Activated CD4-positive, alpha-beta T cell treated with anti-CD3 and anti-CD28 coated beads, Interleukin-2, amount 10 ng/mL, durations not matched to agents 7 days and 5 days (primary cell): Measurements from ENCODE around the gene ACTR1A. TPM values are rescaled to one million over a fixed set of nuclear protein-coding genes. Genes with fewer than 3 reads are reported as not detected.
"Not testable (repeated sequence)": the region's sequence is repeated elsewhere in the genome, so short reads cannot be mapped to it uniquely, and the experiment has no call there.

Experiments
- CTCF ChIA-PET: fragments of 350-600 bp; sonication (Branson Sonifier 250); formaldehyde crosslinking; loops from one replicate; lab custom pipeline; 2021; ENCODE audit warnings: antibody characterized with exemption; lab: Charles Lee
- POLR2A ChIA-PET: fragments of 350-600 bp; sonication (Branson Sonifier 250); formaldehyde crosslinking; loops from one replicate; lab custom pipeline; 2021; ENCODE audit warnings: antibody characterized with exemption; lab: Charles Lee
- DNase-seq: peaks from one replicate; pipeline ENCODE4 v3.0.0-alpha.2; 2020
- H3K27ac Mint-ChIP-seq: one replicate; pipeline ENCODE4 v1.8.0; 2021; ENCODE audit warnings: mild to moderate bottlenecking, moderate library complexity, mixed read lengths
- H3K27me3 Mint-ChIP-seq: one replicate; pipeline ENCODE4 v1.8.0; 2021; ENCODE audit warnings: mixed read lengths
- H3K36me3 Mint-ChIP-seq: one replicate; pipeline ENCODE4 v1.8.0; 2021; ENCODE audit warnings: low read depth, mixed read lengths
- H3K4me1 Mint-ChIP-seq: one replicate; pipeline ENCODE4 v1.8.0; 2021; ENCODE audit warnings: mixed read lengths
- H3K4me3 Mint-ChIP-seq: one replicate; pipeline ENCODE4 v1.8.0; 2021; ENCODE audit warnings: mild to moderate bottlenecking, moderate library complexity, mixed read lengths
- H3K9me3 Mint-ChIP-seq: one replicate; pipeline ENCODE4 v1.8.0; 2021; ENCODE audit warnings: mixed read lengths
- total RNA-seq, 2 experiments: library from RNA; stranded (reverse); gene quantifications; one replicate each; pipeline ENCODE4 v1.2.3, GENCODE V29; 2021

ACTR1A gene
- total RNA-seq, 2 experiments from 2014 or later = 76.1 to 84.5 TPM

DNA sequence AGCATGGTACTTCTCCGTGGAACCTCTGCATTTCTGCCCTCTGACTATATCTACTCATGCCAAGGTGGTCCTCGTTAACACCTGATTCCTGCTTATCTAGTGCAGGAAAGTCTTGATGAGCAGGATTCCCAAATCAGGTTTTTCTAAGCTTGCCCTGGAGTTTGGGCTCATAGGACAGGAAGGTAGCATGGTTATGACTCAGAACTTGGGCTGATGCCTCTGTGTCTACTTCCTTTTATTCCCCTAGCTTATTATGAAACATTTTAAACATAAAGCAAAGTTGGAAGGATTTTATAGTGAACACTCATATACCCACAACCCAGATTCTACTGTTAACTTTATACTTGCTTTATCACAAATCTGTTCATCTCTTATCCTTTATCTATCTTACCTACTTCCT is 6.9 kb upstream of the ACTR1A start:
- ChIA-PET CTCF (interaction anchor here (0.6 to 2.7 kb wide), 4 partner anchors 13 to 74 kb away, joined by 3 to 9 read pairs (median 5); no protein-coding TSS in a partner anchor), POLR2A (no interaction called here)
- H3K27ac Mint-ChIP-seq = no peak overlapping the region
- no peaks in the 10 kb centered on the region for H3K27me3 Mint-ChIP-seq
- peaks cover 40% of the 10 kb centered on the region for H3K36me3 Mint-ChIP-seq
- H3K4me3 Mint-ChIP-seq = no peak overlapping the region
- no peaks in the 10 kb centered on the region for H3K9me3 Mint-ChIP-seq
- peaks cover 43% of the 10 kb centered on the region for H3K4me1 Mint-ChIP-seq
- DNase-seq = no peak

DNA sequence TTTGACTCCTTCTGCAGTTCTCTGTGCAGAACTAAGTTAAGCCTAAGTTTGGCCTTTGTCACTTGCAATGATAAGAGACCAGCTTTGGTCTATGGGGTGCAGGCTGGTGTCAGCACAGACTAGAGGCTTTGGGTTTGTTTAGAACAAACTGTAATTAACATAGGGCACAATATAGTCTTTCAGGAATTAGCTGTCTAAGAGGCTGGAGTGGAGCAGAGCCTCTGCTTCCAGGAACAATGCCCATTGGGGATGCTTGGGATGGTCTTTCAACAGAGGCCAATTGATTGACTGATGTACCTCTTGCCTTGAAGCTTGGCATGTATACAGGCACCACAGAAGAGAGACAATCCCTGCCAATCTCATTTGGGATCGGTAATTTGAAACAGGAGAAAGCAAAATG is 6.0 kb upstream of the ACTR1A start:
- ChIA-PET CTCF (interaction anchor here (0.8 to 2.7 kb wide), 5 partner anchors 10 to 109 kb away, joined by 3 to 9 read pairs (median 3); no protein-coding TSS in a partner anchor), POLR2A (no interaction called here)
- peaks cover 36% of the 10 kb centered on the region for H3K36me3 Mint-ChIP-seq
- H3K9me3 Mint-ChIP-seq = no peaks in the 10 kb centered on the region
- no peak overlapping the region for H3K27ac Mint-ChIP-seq
- H3K4me3 Mint-ChIP-seq = no peak overlapping the region
- DNase-seq = no peak
- peaks cover 43% of the 10 kb centered on the region for H3K4me1 Mint-ChIP-seq
- H3K27me3 Mint-ChIP-seq = no peaks in the 10 kb centered on the region

DNA sequence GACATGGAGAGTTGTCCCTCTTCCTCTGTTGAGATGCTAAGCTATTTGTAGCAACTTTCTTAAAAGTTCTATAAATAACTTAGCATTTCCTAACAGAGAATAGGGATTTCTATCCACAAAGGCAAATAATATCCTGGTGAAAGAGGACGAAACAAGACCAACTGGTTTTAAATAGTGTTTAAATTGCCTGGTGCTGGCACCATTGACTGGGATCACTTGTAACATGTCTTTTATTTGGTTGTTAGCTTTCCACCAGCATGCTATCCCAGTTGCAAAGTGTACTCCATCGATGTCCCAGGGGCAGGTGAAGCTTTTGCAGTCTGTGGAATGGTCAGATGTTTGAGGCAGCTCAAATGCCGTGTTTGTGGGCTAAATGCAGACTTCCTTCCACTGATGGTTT is 5.0 kb upstream of the ACTR1A start:
- CTCF ChIA-PET = interaction anchor here (0.6 to 1.5 kb wide), 2 partner anchors 21 to 1854 kb away, joined by 3 read pairs; no protein-coding TSS in a partner anchor
- POLR2A ChIA-PET = no interaction called here
- Mint-ChIP-seq H3K4me3 (no peak overlapping the region), H3K4me1 (peaks cover 43% of the 10 kb centered on the region), H3K9me3 (no peaks in the 10 kb centered on the region), H3K36me3 (peaks cover 33% of the 10 kb centered on the region), H3K27me3 (no peaks in the 10 kb centered on the region), H3K27ac (no peak overlapping the region)
- DNase-seq = no peak

DNA sequence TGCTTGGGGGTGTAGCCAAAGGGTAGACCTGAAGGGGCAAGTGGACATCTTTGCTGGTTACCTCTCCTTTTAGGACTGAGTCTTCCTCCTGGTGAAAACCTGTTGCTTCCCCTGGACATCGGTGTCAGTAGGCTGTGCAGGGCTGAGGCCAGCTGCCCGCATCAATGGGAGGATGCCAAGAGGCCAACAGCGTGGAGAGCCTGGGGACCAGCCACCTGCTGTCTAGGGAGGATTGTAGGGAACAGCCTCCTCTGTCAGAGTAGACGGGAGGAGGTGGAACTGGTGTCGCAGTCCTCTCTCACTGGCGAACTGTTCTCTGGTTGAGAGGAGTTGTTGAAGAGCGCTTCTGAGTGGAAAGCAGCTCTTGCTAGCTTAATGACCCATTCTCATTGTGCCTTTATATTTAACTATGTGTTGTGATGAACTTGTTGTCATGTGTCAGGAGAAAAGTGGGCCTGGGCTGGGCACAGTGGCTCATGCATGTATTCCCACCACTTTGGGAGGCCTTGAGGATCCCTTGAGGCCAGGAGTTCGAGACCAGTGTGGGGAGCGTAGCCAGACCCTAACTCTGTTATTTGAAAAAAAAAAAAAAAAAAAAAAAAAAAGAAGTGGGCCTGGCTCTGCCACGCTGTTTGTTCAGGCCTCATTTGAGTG is 3.1 kb upstream of the ACTR1A start:
- H3K9me3 Mint-ChIP-seq = no peaks in the 10 kb centered on the region
- H3K36me3 Mint-ChIP-seq = peaks cover 25% of the 10 kb centered on the region
- H3K4me3 Mint-ChIP-seq = no peak overlapping the region
- no peak overlapping the region for H3K27ac Mint-ChIP-seq
- no peaks in the 10 kb centered on the region for H3K27me3 Mint-ChIP-seq
- CTCF ChIA-PET = interaction anchor here (0.6 to 3.8 kb wide), 7 partner anchors 13 to 276 kb away, joined by 3 to 36 read pairs (median 5); partner anchors contain the start of genes ARL3 and TRIM8
- no peak for DNase-seq
- POLR2A ChIA-PET = no interaction called here
- H3K4me1 Mint-ChIP-seq = peaks cover 31% of the 10 kb centered on the region

DNA sequence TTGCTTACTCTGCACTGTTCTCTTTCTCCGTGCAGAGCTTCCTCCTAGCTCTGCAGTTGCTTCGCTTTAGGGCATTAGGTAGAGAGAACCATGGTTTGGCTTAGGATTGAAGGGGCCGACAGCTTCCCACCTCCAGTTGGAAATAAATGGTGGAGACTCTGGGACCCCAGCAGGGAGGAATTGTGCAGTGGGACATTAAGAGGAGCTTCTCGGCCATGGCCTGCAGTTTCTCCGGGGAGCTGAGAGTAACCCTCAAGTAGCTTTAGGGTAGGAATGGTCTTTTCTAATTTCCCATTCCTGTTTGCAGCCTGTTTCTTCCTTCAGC is 2.4 kb upstream of the ACTR1A start:
- Mint-ChIP-seq H3K27ac (peak overlapping the region; percentile 87), H3K9me3 (no peaks in the 10 kb centered on the region), H3K4me1 (peaks cover 35% of the 10 kb centered on the region), H3K4me3 (no peak overlapping the region), H3K36me3 (peaks cover 25% of the 10 kb centered on the region), H3K27me3 (no peaks in the 10 kb centered on the region)
- no peak for DNase-seq
- ChIA-PET CTCF (interaction anchor here (0.6 to 3.8 kb wide), 15 partner anchors 8 to 275 kb away, joined by 3 to 36 read pairs (median 5); partner anchors contain the start of genes ARL3, C10orf95 and TRIM8), POLR2A (no interaction called here)

DNA sequence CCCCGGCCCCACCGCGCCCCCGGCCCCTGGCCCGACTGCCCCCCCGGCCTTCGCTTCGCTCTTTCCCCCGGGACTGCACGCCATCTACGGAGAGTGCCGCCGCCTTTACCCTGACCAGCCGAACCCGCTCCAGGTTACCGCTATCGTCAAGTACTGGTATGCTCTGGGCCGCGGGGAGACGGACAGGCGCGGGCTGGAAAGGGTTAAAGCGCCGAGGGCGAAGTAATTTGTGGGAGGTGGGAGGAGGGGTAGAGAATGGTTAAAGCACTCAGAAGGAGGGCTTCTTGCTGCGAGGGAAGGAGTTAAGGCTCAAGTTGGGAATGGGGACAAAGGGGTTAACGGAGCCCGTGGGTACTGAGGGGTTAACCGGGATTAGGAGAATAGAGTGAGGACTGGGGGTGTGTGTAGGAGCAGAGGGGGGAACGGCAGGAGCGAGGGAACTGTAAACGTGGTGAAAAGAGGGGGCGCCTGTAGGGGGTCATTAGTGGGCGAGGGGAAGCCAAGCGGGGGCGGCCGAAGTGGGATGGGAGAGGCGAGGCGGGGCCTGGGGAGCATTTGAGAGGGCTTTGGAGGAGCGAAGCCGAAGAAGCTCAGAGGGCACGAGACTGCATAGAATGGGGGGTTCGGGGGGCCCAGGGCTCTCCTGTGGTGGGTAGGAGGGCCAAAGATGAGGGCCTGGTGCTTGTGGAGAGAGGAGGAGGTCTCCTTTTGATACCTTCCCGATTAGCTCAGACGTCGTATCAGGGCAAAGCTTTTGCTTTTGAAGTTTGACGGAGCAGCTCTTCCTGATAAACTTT is 1.9 kb upstream of the ACTR1A start:
- Mint-ChIP-seq H3K4me1 (peaks cover 38% of the 10 kb centered on the region), H3K27me3 (no peaks in the 10 kb centered on the region), H3K36me3 (peaks cover 22% of the 10 kb centered on the region), H3K9me3 (no peaks in the 10 kb centered on the region), H3K27ac (peak overlapping the region; percentile 87), H3K4me3 (no peak overlapping the region)
- peak; percentile 32 for DNase-seq
- CTCF ChIA-PET = interaction anchor here (0.6 to 3.8 kb wide), 29 partner anchors 7 to 274 kb away, joined by 3 to 36 read pairs (median 4); partner anchors contain the start of genes ARL3, C10orf95 and TRIM8
- POLR2A ChIA-PET = interaction anchor here (0.6 kb wide), 1 partner anchor 1183 kb away, joined by 3 read pairs; no protein-coding TSS in a partner anchor

DNA sequence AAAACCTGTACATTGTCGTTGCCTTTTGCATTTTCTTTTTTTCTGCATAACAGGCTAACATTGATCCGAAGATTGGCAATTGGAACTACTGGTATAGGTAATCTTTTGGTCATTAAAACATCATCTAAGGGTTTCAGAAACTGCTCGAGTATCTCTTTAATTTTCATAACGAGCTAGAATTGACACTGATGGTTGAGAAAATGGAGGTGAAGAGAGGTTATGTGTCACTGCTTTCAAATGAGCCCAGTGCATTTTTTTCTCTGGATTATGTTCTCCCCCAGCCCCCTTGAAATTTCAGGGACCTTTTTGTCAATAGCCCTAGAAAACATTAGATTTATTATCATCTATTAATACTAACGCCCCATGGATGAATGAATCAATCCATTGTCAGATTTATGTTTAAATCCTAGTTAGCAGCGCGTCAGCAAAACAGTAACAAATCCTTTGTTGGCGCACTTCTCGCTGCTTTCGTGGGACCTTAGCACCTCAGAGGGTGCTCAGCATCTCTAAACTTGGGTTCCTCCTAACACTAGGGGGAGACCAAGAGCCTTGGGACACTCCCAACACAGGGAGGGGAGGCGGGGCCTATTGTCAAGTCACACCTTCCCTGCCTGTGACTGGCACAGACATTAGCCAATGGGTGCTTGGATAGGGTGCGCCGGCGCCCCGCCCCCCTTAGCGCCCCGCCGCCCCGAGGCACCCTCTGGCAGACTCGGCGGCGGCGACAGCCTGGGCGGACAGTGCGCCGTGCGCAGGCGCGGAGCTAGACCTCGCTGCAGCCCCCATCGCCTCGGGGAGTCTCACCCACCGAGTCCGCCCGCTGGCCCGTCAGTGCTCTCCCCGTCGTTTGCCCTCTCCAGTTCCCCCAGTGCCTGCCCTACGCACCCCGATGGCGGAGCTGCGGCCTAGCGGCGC is 1.0 kb upstream of the ACTR1A start, which contains the start of gene SUFU:
Gene SUFU, plus strand, starts transcription at position 709 of the 915 bp plus-strand sequence. Its CDS starts 181 bp downstream, at position 890.
- Mint-ChIP-seq H3K4me1 (peaks cover 40% of the 10 kb centered on the region), H3K27ac (peak within 1 kb of the TSS; percentile 87), H3K36me3 (peaks cover 17% of the 10 kb centered on the region), H3K27me3 (no peaks in the 10 kb centered on the region), H3K4me3 (no peak within 1 kb of the TSS), H3K9me3 (no peaks in the 10 kb centered on the region)
- ChIA-PET POLR2A (interaction anchor here (0.6 kb wide), 1 partner anchor 1182 kb away, joined by 3 read pairs; no protein-coding TSS in a partner anchor), CTCF (interaction anchor here (0.6 to 3.8 kb wide), 30 partner anchors 8 to 238 kb away, joined by 3 to 36 read pairs (median 4); partner anchors contain the start of genes ARL3, C10orf95 and TRIM8)
- peak; percentile 100 for DNase-seq

DNA sequence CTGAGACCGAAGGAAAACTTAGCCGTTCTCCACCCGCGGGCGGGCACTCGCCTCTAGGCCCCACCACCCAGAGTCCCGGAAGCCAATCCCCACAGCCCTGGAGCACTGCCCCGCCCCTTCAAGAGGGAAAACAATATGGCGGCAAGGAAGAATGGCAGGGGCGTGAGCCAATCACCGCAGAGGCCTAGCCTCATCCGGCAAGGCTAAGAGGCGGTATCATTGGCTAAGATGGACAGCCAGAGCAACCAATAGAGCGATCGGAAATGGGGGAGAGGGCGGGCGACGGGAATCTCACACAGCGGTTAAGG is 529 bp downstream of the ACTR1A start:
- Mint-ChIP-seq H3K9me3 (no peaks in the 10 kb centered on the region), H3K4me1 (peaks cover 37% of the 10 kb centered on the region), H3K36me3 (peaks cover 12% of the 10 kb centered on the region), H3K27ac (no peak overlapping the region), H3K27me3 (no peaks in the 10 kb centered on the region), H3K4me3 (no peak overlapping the region)
- DNase-seq = peak; percentile 99
- ChIA-PET CTCF (interaction anchor here (0.6 to 3.8 kb wide), 7 partner anchors 16 to 111 kb away, joined by 3 to 36 read pairs (median 7); partner anchors contain the start of gene C10orf95), POLR2A (interaction anchor here (0.6 kb wide), 1 partner anchor 30 kb away, joined by 6 read pairs; no protein-coding TSS in a partner anchor)

DNA sequence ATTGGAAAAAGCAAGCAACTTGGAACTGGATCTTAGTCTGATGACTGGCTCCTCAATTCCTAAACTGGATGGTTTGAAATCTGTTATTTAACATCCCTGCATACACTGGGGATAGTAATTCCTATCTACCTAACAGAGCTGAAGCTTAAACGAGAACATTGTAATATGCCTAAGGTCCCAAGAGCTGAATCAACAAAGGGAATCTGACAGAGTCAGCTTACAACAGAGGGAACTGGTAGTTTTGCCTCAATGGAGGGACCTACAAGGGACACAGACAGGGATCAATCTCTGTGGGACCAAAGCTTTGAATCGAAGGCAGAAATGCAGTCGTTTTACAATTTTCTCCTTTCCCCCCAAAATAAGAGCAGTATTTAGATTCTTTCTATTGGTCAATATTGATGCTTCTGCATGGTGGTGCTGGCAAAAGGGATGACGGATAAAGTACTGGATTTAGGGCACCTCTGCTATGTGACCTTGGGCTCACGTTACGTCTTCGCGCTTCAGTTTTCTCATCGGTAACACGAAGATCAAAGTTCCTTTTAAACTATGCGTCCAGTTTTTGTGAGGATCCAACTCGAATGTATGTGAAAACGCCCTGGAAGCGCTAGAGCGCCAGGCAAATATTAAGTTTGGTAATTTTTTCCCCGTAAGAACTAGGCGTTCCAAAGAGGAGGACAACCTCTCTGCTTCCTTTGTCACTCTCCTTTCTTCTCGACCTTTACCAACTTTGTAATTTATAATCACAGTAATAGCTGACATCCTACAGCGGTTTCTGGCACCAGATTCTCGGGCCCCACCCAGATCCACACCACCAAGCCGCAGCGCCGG is 1.1 kb downstream of the ACTR1A start:
- Mint-ChIP-seq H3K36me3 (peaks cover 9% of the 10 kb centered on the region), H3K27ac (no peak overlapping the region), H3K4me1 (peaks cover 35% of the 10 kb centered on the region), H3K27me3 (no peaks in the 10 kb centered on the region), H3K9me3 (no peaks in the 10 kb centered on the region), H3K4me3 (no peak overlapping the region)
- ChIA-PET CTCF (interaction anchor here (0.5 to 1.4 kb wide), 10 partner anchors 15 to 1130 kb away, joined by 3 to 6 read pairs (median 3); no protein-coding TSS in a partner anchor), POLR2A (no interaction called here)
- no peak for DNase-seq

DNA sequence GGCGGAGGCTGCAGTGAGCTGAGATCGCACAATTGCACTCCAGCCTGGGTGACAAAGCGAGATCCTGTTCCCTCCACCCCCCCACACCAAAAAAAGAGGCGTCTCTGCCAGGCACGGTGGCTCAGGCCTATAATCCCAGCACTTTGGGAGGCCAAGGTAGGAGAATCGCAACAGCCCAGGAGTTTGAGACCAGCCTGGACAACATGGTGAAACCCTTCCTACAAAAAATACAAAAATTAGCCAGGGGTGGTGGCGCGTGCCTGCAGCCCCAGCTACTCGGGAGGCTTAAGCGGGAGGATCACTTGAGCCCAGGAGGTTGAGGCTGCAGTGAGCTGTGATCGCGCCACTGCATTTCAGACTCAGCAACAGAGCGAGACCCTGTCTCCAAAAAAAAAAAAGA is 1.8 kb downstream of the ACTR1A start:
- H3K36me3 Mint-ChIP-seq, H3K27ac Mint-ChIP-seq, H3K9me3 Mint-ChIP-seq, H3K4me3 Mint-ChIP-seq, H3K27me3 Mint-ChIP-seq, DNase-seq, POLR2A ChIA-PET: not testable (repeated sequence)
- peaks cover 32% of the 10 kb centered on the region for H3K4me1 Mint-ChIP-seq
- CTCF ChIA-PET = interaction anchor here (0.6 to 1.4 kb wide), 7 partner anchors 14 to 1131 kb away, joined by 3 to 6 read pairs (median 3); no protein-coding TSS in a partner anchor

DNA sequence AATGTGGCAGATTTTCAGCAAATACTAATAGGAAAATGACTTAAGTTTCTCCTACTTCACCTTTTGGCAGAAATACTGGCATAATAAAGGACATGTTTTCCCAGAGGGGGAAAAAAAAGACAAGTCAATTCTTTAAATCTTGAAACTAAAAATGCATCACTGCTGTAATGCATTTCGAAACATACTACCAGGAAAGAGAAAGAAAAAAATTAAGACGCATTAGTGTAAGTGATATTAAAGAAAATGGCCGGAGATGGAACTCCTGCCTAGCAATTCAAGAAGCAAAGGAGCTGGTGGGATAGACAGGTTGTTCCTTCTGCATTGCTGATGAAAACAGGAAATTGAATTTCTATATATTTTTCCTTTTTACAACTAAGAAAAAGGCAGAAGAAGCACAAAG is 3.2 kb downstream of the ACTR1A start:
- Mint-ChIP-seq H3K4me1 (peaks cover 21% of the 10 kb centered on the region), H3K27ac (no peak overlapping the region), H3K36me3 (peaks cover 2% of the 10 kb centered on the region), H3K27me3 (no peaks in the 10 kb centered on the region), H3K9me3 (no peaks in the 10 kb centered on the region), H3K4me3 (no peak overlapping the region)
- DNase-seq = no peak
- POLR2A ChIA-PET = no interaction called here
- CTCF ChIA-PET = interaction anchor here (1.0 to 2.0 kb wide), 3 partner anchors 20 to 267 kb away, joined by 3 to 7 read pairs (median 5); no protein-coding TSS in a partner anchor
